GM23248 (cell line): ENCODE data around the gene RPA1.

Experiments used
- EZH2 ChIP-seq: fragments of 200-600 bp; sonication (generic); IDR thresholded peaks from 2 replicates; pipeline ENCODE4 v1.6.1; 2018; ENCODE audit warnings: antibody characterized with exemption, mild to moderate bottlenecking; ENCODE audit not compliant: insufficient read depth, poor library complexity, severe bottlenecking
- EZH2phosphoT487 ChIP-seq: fragments of 200-600 bp; sonication (generic); IDR thresholded peaks from 2 replicates; pipeline ENCODE4 v1.6.1; 2018; ENCODE audit warnings: antibody characterized with exemption, moderate library complexity, mild to moderate bottlenecking, low read depth; ENCODE audit not compliant: insufficient read depth

- TF ChIP-seq EZH2 (no peak), EZH2phosphoT487 (no peak)
Measured at GRCh38 chr17:1865252-1866037, 35.6 kb downstream of the RPA1 start.
